ENCODE data around the gene SGPL1.
"Not testable (repeated sequence)": the region's sequence is repeated elsewhere in the genome, so short reads cannot be mapped to it uniquely, and the experiment has no call there.

SGPL1 gene

GRCh38 chr10:70843776-70844489, 28.2 kb downstream of the SGPL1 start:
- DNase-seq (ENCODE audit: low read depth), result no peak

GRCh38 chr10:70845256-70845655, 29.5 kb downstream of the SGPL1 start:
- no peak for DNase-seq (ENCODE audit: low read depth)

- DNase-seq (ENCODE audit: low read depth), result no peak
Measured at GRCh38 chr10:70845816-70846215, 30.1 kb downstream of the SGPL1 start.

GRCh38 chr10:70846795-70847194, 31.0 kb downstream of the SGPL1 start:
- DNase-seq (ENCODE audit: low read depth), result no peak

GRCh38 chr10:70847659-70848360, 32.1 kb downstream of the SGPL1 start:
- no peak for DNase-seq (ENCODE audit: low read depth)

GRCh38 chr10:70849582-70850016, 33.9 kb downstream of the SGPL1 start:
- DNase-seq (ENCODE audit: low read depth), result no peak

GRCh38 chr10:70850097-70850496, 34.3 kb downstream of the SGPL1 start:
- DNase-seq (ENCODE audit: low read depth), result no peak

- DNase-seq (ENCODE audit: low read depth), result no peak
Measured at GRCh38 chr10:70851597-70852475, 36.1 kb downstream of the SGPL1 start.

- DNase-seq (ENCODE audit: low read depth), result no peak
Measured at GRCh38 chr10:70853038-70853437, 37.3 kb downstream of the SGPL1 start.

- DNase-seq (ENCODE audit: low read depth), result no peak
Measured at GRCh38 chr10:70853457-70853856, 37.7 kb downstream of the SGPL1 start.

GRCh38 chr10:70856454-70856853, 40.7 kb downstream of the SGPL1 start:
- no peak for DNase-seq (ENCODE audit: low read depth)

- no peak for DNase-seq (ENCODE audit: low read depth)
Measured at GRCh38 chr10:70858759-70859158, 43.0 kb downstream of the SGPL1 start.

GRCh38 chr10:70861495-70862197, 45.9 kb downstream of the SGPL1 start:
- DNase-seq (ENCODE audit: low read depth), result not testable (repeated sequence)

- DNase-seq (ENCODE audit: low read depth), result no peak
Measured at GRCh38 chr10:70863470-70864160, 47.9 kb downstream of the SGPL1 start.

- no peak for DNase-seq (ENCODE audit: low read depth)
Measured at GRCh38 chr10:70864935-70865334, 49.2 kb downstream of the SGPL1 start.

- DNase-seq (ENCODE audit: low read depth), result no peak
Measured at GRCh38 chr10:70866424-70866823, 50.7 kb downstream of the SGPL1 start.

GRCh38 chr10:70872291-70872690, 56.5 kb downstream of the SGPL1 start:
- no peak for DNase-seq (ENCODE audit: low read depth)

GRCh38 chr10:70874061-70874460, 58.3 kb downstream of the SGPL1 start:
- no peak for DNase-seq (ENCODE audit: low read depth)

GRCh38 chr10:70879207-70879606, 63.5 kb downstream of the SGPL1 start:
- no peak for DNase-seq (ENCODE audit: low read depth)

GRCh38 chr10:70880077-70880534, 64.4 kb downstream of the SGPL1 start:
- DNase-seq (ENCODE audit: low read depth), result peak; percentile 70

GRCh38 chr10:70884741-70885140, 69.0 kb downstream of the SGPL1 start:
- DNase-seq (ENCODE audit: low read depth), result no peak

Data from stimulated activated CD8-positive, alpha-beta memory T cell treated with anti-CD3 and anti-CD28 coated beads, Interleukin-12 subunit alpha, Interleukin-12 subunit beta, amount 100 ng/mL, for 1 hour (primary cell).